Osteocyte (in vitro differentiated cells): ENCODE measurements around the gene CD27. TPM values are rescaled to one million over a fixed set of nuclear protein-coding genes. Genes with fewer than 3 reads are reported as not detected.

ENCODE experiments used
- DNase-seq: peaks from one replicate; pipeline ENCODE4 v3.0.0; 2021; ENCODE audit warnings: mixed read lengths; ENCODE audit not compliant: unreplicated experiment; ENCODE audit errors: extremely low spot score
- H3K27ac Mint-ChIP-seq: one replicate; pipeline ENCODE4 v1.8.0; 2021; ENCODE audit warnings: mild to moderate bottlenecking, mixed read lengths; ENCODE audit not compliant: unreplicated experiment
- H3K27me3 Mint-ChIP-seq: one replicate; pipeline ENCODE4 v1.8.0; 2021; ENCODE audit warnings: mixed read lengths; ENCODE audit not compliant: unreplicated experiment
- H3K36me3 Mint-ChIP-seq: one replicate; pipeline ENCODE4 v1.8.0; 2021; ENCODE audit warnings: mixed read lengths; ENCODE audit not compliant: unreplicated experiment
- H3K4me1 Mint-ChIP-seq: one replicate; pipeline ENCODE4 v1.8.0; 2021; ENCODE audit warnings: mixed read lengths; ENCODE audit not compliant: unreplicated experiment
- H3K4me3 Mint-ChIP-seq: one replicate; pipeline ENCODE4 v1.8.0; 2021; ENCODE audit warnings: mild to moderate bottlenecking, moderate library complexity, mixed read lengths; ENCODE audit not compliant: unreplicated experiment
- H3K9me3 Mint-ChIP-seq: one replicate; pipeline ENCODE4 v1.8.0; 2021; ENCODE audit warnings: mixed read lengths; ENCODE audit not compliant: unreplicated experiment
- total RNA-seq: library from RNA; stranded (reverse); gene quantifications from 2 replicates; pipeline ENCODE4 v1.2.1, GENCODE V29; 2021
- TF ChIP-seq, protein P1 (sequence below): fragments of 200-600 bp; sonication (generic); IDR thresholded peaks from 2 replicates; pipeline ENCODE4 v1.5.0; 2021; ENCODE audit warnings: antibody characterized with exemption, mild to moderate bottlenecking, moderate library complexity

Gene CD27
- total RNA-seq, 1 donor from 2014 or later, result not detected

DNA sequence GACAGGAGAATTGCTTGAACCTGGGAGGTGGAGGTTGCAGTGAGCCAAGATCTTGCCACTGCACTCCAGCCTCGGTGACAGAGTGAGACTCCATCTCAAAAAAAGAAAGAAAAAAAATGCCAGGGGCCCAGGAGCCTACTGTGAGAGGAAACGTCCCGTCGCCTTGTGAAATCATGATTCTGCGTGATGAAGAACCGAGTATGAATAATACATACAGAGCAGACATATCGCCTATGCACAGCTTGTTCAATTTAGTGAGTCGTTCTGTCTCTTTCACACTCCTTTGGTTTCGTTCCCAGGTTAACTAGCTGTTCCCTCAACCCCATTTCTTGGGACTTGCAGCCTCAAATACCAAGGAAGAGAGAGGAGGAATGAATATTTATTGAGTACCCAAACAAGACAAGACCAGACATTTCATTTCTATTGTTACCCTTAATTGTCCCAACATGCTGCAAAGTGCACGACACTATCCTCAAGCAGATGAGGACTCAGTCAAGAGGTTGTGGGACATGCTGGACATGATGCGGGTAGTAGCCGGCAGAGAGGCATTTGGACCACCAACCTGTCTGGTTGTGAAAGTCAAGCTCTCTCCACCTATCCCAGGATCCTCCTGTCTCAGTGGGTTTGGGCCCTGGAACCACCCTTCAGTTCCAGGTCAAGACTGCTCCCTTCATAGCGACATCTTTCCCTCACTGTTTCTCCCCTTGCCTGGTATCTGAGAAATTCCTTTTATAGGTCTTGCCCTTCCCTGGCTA lies 8.6 kb upstream of the CD27 start:
- no peaks in the 10 kb centered on the region for H3K36me3 Mint-ChIP-seq
- H3K4me3 Mint-ChIP-seq, result no peak overlapping the region
- H3K27ac Mint-ChIP-seq, result no peak overlapping the region
- no peaks in the 10 kb centered on the region for H3K9me3 Mint-ChIP-seq
- H3K27me3 Mint-ChIP-seq, result no peaks in the 10 kb centered on the region
- DNase-seq, result no peak
- H3K4me1 Mint-ChIP-seq, result peaks cover 4% of the 10 kb centered on the region
- TF ChIP-seq, protein P1, sequence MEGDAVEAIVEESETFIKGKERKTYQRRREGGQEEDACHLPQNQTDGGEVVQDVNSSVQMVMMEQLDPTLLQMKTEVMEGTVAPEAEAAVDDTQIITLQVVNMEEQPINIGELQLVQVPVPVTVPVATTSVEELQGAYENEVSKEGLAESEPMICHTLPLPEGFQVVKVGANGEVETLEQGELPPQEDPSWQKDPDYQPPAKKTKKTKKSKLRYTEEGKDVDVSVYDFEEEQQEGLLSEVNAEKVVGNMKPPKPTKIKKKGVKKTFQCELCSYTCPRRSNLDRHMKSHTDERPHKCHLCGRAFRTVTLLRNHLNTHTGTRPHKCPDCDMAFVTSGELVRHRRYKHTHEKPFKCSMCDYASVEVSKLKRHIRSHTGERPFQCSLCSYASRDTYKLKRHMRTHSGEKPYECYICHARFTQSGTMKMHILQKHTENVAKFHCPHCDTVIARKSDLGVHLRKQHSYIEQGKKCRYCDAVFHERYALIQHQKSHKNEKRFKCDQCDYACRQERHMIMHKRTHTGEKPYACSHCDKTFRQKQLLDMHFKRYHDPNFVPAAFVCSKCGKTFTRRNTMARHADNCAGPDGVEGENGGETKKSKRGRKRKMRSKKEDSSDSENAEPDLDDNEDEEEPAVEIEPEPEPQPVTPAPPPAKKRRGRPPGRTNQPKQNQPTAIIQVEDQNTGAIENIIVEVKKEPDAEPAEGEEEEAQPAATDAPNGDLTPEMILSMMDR, result no peak

DNA sequence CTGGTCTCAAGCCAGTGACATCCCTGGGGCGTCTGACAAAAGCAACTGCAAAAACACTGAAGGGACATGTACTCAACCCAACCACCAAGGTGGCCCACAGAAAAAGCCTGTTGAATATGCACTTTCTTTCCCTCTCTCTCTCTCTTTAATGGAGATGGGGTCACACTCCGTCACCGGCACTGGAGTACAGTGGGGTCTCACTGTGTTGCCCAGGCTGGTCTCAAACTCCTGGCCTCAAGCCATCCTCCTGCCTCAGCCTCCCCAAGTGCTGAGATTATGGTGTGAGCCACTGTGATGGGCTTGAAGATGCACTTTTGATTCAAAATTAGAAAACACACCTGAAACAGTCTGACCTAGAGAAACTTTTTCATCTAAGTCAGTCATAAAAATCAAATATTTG lies 7.2 kb upstream of the CD27 start:
- Mint-ChIP-seq H3K36me3 (no peaks in the 10 kb centered on the region), H3K4me3 (no peak overlapping the region), H3K27me3 (no peaks in the 10 kb centered on the region), H3K27ac (no peak overlapping the region), H3K4me1 (no peaks in the 10 kb centered on the region), H3K9me3 (no peaks in the 10 kb centered on the region)
- TF ChIP-seq, protein P1, result no peak
- DNase-seq, result no peak

DNA sequence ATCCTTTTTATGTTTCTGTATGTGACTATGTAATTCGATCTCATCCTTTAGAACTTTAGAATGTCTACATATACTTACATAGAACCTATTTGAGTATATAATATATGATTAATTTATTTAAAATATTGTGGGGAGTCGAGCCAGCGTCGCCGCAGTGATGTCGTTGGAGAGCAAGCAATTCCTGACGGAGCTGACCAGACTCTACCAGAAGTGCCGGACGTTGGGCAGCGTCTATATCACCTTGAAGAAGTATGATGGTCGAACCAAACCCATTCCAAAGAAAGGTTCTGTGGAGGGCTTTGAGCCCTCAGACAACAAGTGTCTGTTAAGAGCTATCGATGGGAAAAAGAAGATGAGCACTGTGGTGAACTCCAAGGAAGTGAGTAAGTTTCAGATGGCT lies 6.4 kb upstream of the CD27 start:
- TF ChIP-seq, protein P1, result no peak
- H3K36me3 Mint-ChIP-seq, result no peaks in the 10 kb centered on the region
- no peaks in the 10 kb centered on the region for H3K4me1 Mint-ChIP-seq
- DNase-seq, result no peak
- no peak overlapping the region for H3K4me3 Mint-ChIP-seq
- H3K27me3 Mint-ChIP-seq, result no peaks in the 10 kb centered on the region
- H3K27ac Mint-ChIP-seq, result no peak overlapping the region
- H3K9me3 Mint-ChIP-seq, result no peaks in the 10 kb centered on the region

DNA sequence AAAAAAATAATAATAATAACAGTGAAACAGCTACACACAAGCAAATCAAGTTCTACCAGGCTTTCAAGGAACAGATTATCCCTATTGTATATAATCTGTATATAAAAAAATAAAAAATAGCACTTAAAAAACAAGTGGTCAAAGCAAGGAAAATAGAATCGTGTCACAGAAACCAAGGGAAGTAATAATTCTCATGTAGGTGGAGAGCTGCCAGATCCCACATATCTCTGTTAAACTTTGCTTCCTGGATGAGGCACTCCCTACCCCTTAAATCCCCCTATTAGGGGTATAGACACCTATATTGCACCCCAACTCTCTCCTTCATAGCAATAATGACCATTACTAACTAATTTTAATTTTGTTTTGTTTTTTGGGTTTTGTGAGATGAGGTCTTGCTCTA lies 4.4 kb upstream of the CD27 start:
- no peak overlapping the region for H3K4me3 Mint-ChIP-seq
- H3K36me3 Mint-ChIP-seq, result no peaks in the 10 kb centered on the region
- H3K27me3 Mint-ChIP-seq, result no peaks in the 10 kb centered on the region
- TF ChIP-seq, protein P1, result no peak
- no peak for DNase-seq
- no peak overlapping the region for H3K27ac Mint-ChIP-seq
- no peaks in the 10 kb centered on the region for H3K4me1 Mint-ChIP-seq
- no peaks in the 10 kb centered on the region for H3K9me3 Mint-ChIP-seq

DNA sequence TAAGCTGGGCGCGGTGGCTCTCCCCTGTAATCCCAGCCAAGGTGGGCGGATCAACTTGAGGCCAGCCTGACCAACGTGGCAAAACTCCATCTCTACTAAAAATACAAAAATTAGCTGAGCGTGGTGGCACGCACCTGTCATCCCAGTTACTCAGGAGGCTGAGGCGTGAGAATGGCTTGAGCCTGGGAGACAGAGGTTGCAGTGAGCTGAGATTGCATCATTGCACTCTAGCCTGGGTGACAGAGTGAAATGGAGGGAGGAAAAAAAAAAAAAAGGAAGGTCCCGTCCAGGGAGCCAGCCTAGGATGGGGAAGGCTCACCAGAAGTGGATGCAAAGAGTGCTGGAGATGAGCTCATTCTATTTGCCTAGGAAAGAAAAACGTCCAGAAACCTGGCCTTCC lies 1.9 kb upstream of the CD27 start:
- Mint-ChIP-seq H3K27ac (no peak overlapping the region), H3K27me3 (no peaks in the 10 kb centered on the region)
- TF ChIP-seq, protein P1, result no peak

More for the DNA sequence above, 1.9 kb upstream of the CD27 start:
- peaks cover 2% of the 10 kb centered on the region for H3K36me3 Mint-ChIP-seq
- H3K9me3 Mint-ChIP-seq, result no peaks in the 10 kb centered on the region
- H3K4me3 Mint-ChIP-seq, result no peak overlapping the region
- H3K4me1 Mint-ChIP-seq, result no peaks in the 10 kb centered on the region
- DNase-seq, result no peak
